OCI-LY1 (cell line): ENCODE data around the gene CEMIP.

Experiments
- H2AFZ ChIP-seq: fragments of 200-600 bp; sonication (generic), shearing (Covaris generic); 2 replicates; pipeline ENCODE4 v1.6.0; 2014; ENCODE audit warnings: antibody characterized with exemption, mild to moderate bottlenecking, low read length
- H3F3A ChIP-seq: fragments of 200-600 bp; sonication (generic), shearing (Covaris generic); 2 replicates; pipeline ENCODE4 v1.6.0; 2014; ENCODE audit warnings: mild to moderate bottlenecking, antibody characterized with exemption, low read length, moderate library complexity; ENCODE audit not compliant: insufficient read depth
- H3K27ac ChIP-seq: fragments of 200-600 bp; sonication (generic); 2 replicates; pipeline ENCODE4 v1.5.1; 2014; ENCODE audit warnings: low read length, mixed run types, mild to moderate bottlenecking, low read depth; ENCODE audit not compliant: poor library complexity, severe bottlenecking
- H3K27me3 ChIP-seq: fragments of 200-600 bp; sonication (generic); 2 replicates; pipeline ENCODE4 v1.6.0; 2014; ENCODE audit warnings: antibody characterized with exemption, mild to moderate bottlenecking, low read length, moderate library complexity; ENCODE audit not compliant: insufficient read depth
- H3K36me3 ChIP-seq: fragments of 200-600 bp; sonication (generic); 2 replicates; pipeline ENCODE4 v1.6.1; 2014; ENCODE audit warnings: mild to moderate bottlenecking, antibody characterized with exemption, low read length, moderate library complexity, mixed read lengths; ENCODE audit not compliant: insufficient read depth
- H3K4me1 ChIP-seq: fragments of 200-600 bp; sonication (generic); 2 replicates; pipeline ENCODE4 v1.5.1; 2014; ENCODE audit warnings: mild to moderate bottlenecking, low read length, moderate library complexity; ENCODE audit not compliant: insufficient read depth, severe bottlenecking
- H3K4me2 ChIP-seq: fragments of 200-600 bp; sonication (generic), shearing (Covaris generic); 2 replicates; pipeline ENCODE4 v1.6.1; 2014; ENCODE audit warnings: low read length
- H3K4me3 ChIP-seq: fragments of 200-600 bp; sonication (generic); 2 replicates; pipeline ENCODE4 v1.5.1; 2014; ENCODE audit warnings: low read length, low read depth, mild to moderate bottlenecking, mixed read lengths; ENCODE audit not compliant: poor library complexity, severe bottlenecking
- H3K79me2 ChIP-seq: fragments of 200-600 bp; shearing (Covaris generic); 2 replicates; pipeline ENCODE4 v1.6.1; 2016; ENCODE audit warnings: mixed run types, low read length, mixed read lengths; ENCODE audit not compliant: insufficient read depth
- H3K9ac ChIP-seq: fragments of 200-600 bp; sonication (generic), shearing (Covaris generic); 2 replicates; pipeline ENCODE4 v1.6.1; 2014; ENCODE audit warnings: mild to moderate bottlenecking, low read length, mixed read lengths
- H3K9me2 ChIP-seq: fragments of 200-600 bp; sonication (generic), shearing (Covaris generic); 2 replicates; pipeline ENCODE4 v1.6.1; 2014; ENCODE audit warnings: low read depth, mild to moderate bottlenecking, low read length, mixed read lengths
- H3K9me3 ChIP-seq: fragments of 200-600 bp; shearing (Covaris generic); 2 replicates; pipeline ENCODE4 v1.6.1; 2014; ENCODE audit warnings: low read length, mixed read lengths
- H4K20me1 ChIP-seq: fragments of 200-600 bp; sonication (generic), shearing (Covaris generic); 2 replicates; pipeline ENCODE4 v1.6.0; 2016; ENCODE audit warnings: mild to moderate bottlenecking, low read length; ENCODE audit not compliant: insufficient read depth
- CTCF ChIP-seq: fragments of 200-600 bp; sonication (generic), shearing (Covaris generic); IDR thresholded peaks from 2 replicates; pipeline ENCODE4 v1.5.1; 2017; ENCODE audit warnings: mild to moderate bottlenecking, antibody characterized with exemption, low read length, moderate library complexity, mixed read lengths
- EZH2 ChIP-seq: fragments of 200-600 bp; sonication (generic), shearing (Covaris generic); IDR thresholded peaks from 2 replicates; pipeline ENCODE4 v1.8.0; 2017; ENCODE audit warnings: borderline replicate concordance, mixed run types, mild to moderate bottlenecking, antibody characterized with exemption, low read length, moderate library complexity, mixed read lengths

CEMIP gene

GRCh38 chr15:80866936-80867335, 87.8 kb downstream of the CEMIP start:
- Histone ChIP-seq H3K36me3 (no peaks in the 10 kb centered on the region), H2AFZ (no peak overlapping the region), H3K9me2 (no peaks in the 10 kb centered on the region), H4K20me1 (no peaks in the 10 kb centered on the region), H3K79me2 (no peaks in the 10 kb centered on the region), H3K27ac (no peak overlapping the region), H3F3A (no peaks in the 10 kb centered on the region), H3K27me3 (no peaks in the 10 kb centered on the region), H3K4me2 (no peak overlapping the region), H3K9ac (no peak overlapping the region), H3K4me3 (no peak overlapping the region), H3K4me1 (no peaks in the 10 kb centered on the region), H3K9me3 (no peaks in the 10 kb centered on the region)
- TF ChIP-seq EZH2, result no peak
- no peak for TF ChIP-seq CTCF

- Histone ChIP-seq H2AFZ (no peak overlapping the region), H3K9me3 (no peaks in the 10 kb centered on the region), H4K20me1 (no peaks in the 10 kb centered on the region), H3K27me3 (no peaks in the 10 kb centered on the region), H3K79me2 (no peaks in the 10 kb centered on the region), H3K4me3 (no peak overlapping the region), H3K27ac (no peak overlapping the region), H3K9me2 (no peaks in the 10 kb centered on the region), H3F3A (no peaks in the 10 kb centered on the region), H3K4me1 (no peaks in the 10 kb centered on the region), H3K4me2 (no peak overlapping the region), H3K36me3 (no peaks in the 10 kb centered on the region), H3K9ac (no peak overlapping the region)
- TF ChIP-seq CTCF (no peak), EZH2 (no peak)
Observed at GRCh38 chr15:80870366-80870765, 91.2 kb downstream of the CEMIP start.

DNA sequence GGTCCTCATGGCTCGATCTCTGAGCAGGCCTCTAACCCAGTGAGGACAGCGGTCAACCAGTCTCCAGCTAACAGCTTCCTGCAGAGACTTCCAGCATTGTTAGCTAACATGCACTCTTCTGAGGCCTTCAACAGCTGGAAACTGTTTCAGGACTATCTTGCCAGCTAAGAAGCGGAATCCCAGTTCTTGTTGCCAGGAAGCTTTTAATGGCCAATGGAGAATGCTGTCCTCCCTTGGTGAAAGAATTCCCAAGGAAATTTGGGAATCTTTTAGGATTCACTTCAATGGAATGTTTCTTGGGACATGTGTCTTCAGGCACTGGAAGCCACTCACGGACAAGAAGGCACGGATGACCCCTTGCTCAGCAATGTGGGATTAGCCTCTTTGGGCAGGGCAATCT, 91.7 kb downstream of the CEMIP start:
- Histone ChIP-seq H3K36me3 (no peaks in the 10 kb centered on the region), H3K27me3 (no peaks in the 10 kb centered on the region), H3K4me1 (no peaks in the 10 kb centered on the region), H3K9ac (no peak overlapping the region), H3K9me3 (no peaks in the 10 kb centered on the region), H4K20me1 (no peaks in the 10 kb centered on the region), H3K9me2 (no peaks in the 10 kb centered on the region), H3K4me3 (no peak overlapping the region), H3K4me2 (no peak overlapping the region), H2AFZ (no peak overlapping the region), H3K27ac (no peak overlapping the region), H3F3A (no peaks in the 10 kb centered on the region), H3K79me2 (no peaks in the 10 kb centered on the region)
- TF ChIP-seq CTCF (no peak), EZH2 (no peak)
